Measurements from ENCODE around the gene CCIN. TPM values are rescaled to one million over a fixed set of nuclear protein-coding genes. Genes with fewer than 3 reads are reported as not detected.
A peak's percentile ranks its signal among the peaks of the same experiment; 100 is the strongest.

Gene CCIN
- total RNA-seq, 1 donor, result 0.43 TPM

- H3K4me3 ChIP-seq (ENCODE audit: low read depth, low read length), result no peak overlapping the region
- no peak for TF ChIP-seq CTCF (IDR thresholded peaks at IDR 0.05; ENCODE audit: insufficient read depth, low read depth, low read length)
- DNase-seq (ENCODE audit: low read depth), result no peak
Measured at GRCh38 chr9:36140086-36141084, 28.8 kb upstream of the CCIN start.

- peak; percentile 48 for DNase-seq (ENCODE audit: low read depth)
- TF ChIP-seq CTCF (IDR thresholded peaks at IDR 0.05; ENCODE audit: insufficient read depth, low read depth, low read length), result peak; percentile 58
- no peak overlapping the region for H3K4me3 ChIP-seq (ENCODE audit: low read depth, low read length)
Measured at GRCh38 chr9:36141288-36141687, 27.9 kb upstream of the CCIN start.

- TF ChIP-seq CTCF (IDR thresholded peaks at IDR 0.05; ENCODE audit: insufficient read depth, low read depth, low read length), result no peak
- DNase-seq (ENCODE audit: low read depth), result no peak
- H3K4me3 ChIP-seq (ENCODE audit: low read depth, low read length), result no peak overlapping the region
Measured at GRCh38 chr9:36141761-36142160, 27.4 kb upstream of the CCIN start.

- no peak for TF ChIP-seq CTCF (IDR thresholded peaks at IDR 0.05; ENCODE audit: insufficient read depth, low read depth, low read length)
- peak; percentile 59 for DNase-seq (ENCODE audit: low read depth)
- H3K4me3 ChIP-seq (ENCODE audit: low read depth, low read length), result no peak overlapping the region
Measured at GRCh38 chr9:36142510-36143244, 26.5 kb upstream of the CCIN start.

- no peak overlapping the region for H3K4me3 ChIP-seq (ENCODE audit: low read depth, low read length)
- DNase-seq (ENCODE audit: low read depth), result no peak
- TF ChIP-seq CTCF (IDR thresholded peaks at IDR 0.05; ENCODE audit: insufficient read depth, low read depth, low read length), result no peak
Measured at GRCh38 chr9:36143245-36143641, 25.9 kb upstream of the CCIN start.

GRCh38 chr9:36144309-36145232, 24.6 kb upstream of the CCIN start:
- no peak for DNase-seq (ENCODE audit: low read depth)
- H3K4me3 ChIP-seq (ENCODE audit: low read depth, low read length), result no peak overlapping the region
- no peak for TF ChIP-seq CTCF (IDR thresholded peaks at IDR 0.05; ENCODE audit: insufficient read depth, low read depth, low read length)

Data from fibroblast of villous mesenchyme (primary cell).